K562 (cell line): ENCODE results near the gene KDM4C. TPM values are rescaled to one million over a fixed set of nuclear protein-coding genes. Genes with fewer than 3 reads are reported as not detected.

ENCODE experiments used
- ATAC-seq: fragments of 200-7000 bp; cut with Tn5 transposase; 3 replicates; pipeline ENCODE4 v1.9.1; 2020; ENCODE audit warnings: moderate library complexity
- BruUV-seq: library from RNA; stranded (reverse); fragments of 400-500 nt; replicated peaks from 2 replicates; lab custom pipeline; 2021; lab: Mats Ljungman, UMichigan
- CTCF ChIA-PET: fragments of 300-600 bp; formaldehyde crosslinking; extraction: SDS; loops from one replicate; lab custom pipeline; 2021; ENCODE audit warnings: low intra/inter-chr PET ratio; lab: Yijun Ruan, JAX
- POLR2A ChIA-PET: fragments of 300-600, 350-650 bp; sonication (Branson Sonifier 250); formaldehyde crosslinking; extraction: SDS; loops from one replicate; lab custom pipeline; 2021; ENCODE audit warnings: antibody characterized with exemption, inconsistent platforms; lab: Yijun Ruan, JAX
- DNase-seq, 4 experiments: peaks; one replicate each; pipeline versions ENCODE4 v3.0.0 to v3.0.0-alpha.2; 2011 to 2018; ENCODE audit warnings: low spot score in 3 of 4, mixed read lengths in 3 of 4; ENCODE audit errors: extremely low read depth in 1 of 4
- FAIRE-seq: peaks from 2 replicates; lab custom pipeline; 2011; peaks lifted over from hg19 to GRCh38; lab: Jason Lieb, UNC
- H2AFZ ChIP-seq: 2 replicates; pipeline ENCODE4 v1.6.0; 2011; ENCODE audit warnings: low read depth, low read length, control low read depth, inconsistent platforms
- H3K27ac ChIP-seq: fragments of 200-600 bp; 3 replicates; pipeline ENCODE4 v1.8.0; 2011; ENCODE audit warnings: low read depth, mild to moderate bottlenecking, control low read depth, inconsistent platforms, low read length, moderate library complexity, mixed read lengths; ENCODE audit errors: extremely low read depth
- H3K27me3 ChIP-seq, 2 experiments: fragments of 300-600 bp in 1 of 2; 2 replicates in 1 of 2; 3 replicates in 1 of 2; pipeline versions ENCODE4 v1.6.0 to v1.8.0; 2011; ENCODE audit warnings: inconsistent platforms in 2 of 2, low read length in 2 of 2, mild to moderate bottlenecking in 1 of 2, mixed read lengths in 1 of 2, moderate library complexity in 1 of 2; ENCODE audit not compliant: control insufficient read depth in 2 of 2, insufficient read depth in 2 of 2
- H3K36me3 ChIP-seq: fragments of 300-600 bp; 3 replicates; pipeline ENCODE4 v1.8.0; 2011; ENCODE audit warnings: mild to moderate bottlenecking, low read length, inconsistent platforms; ENCODE audit not compliant: control insufficient read depth, insufficient read depth
- H3K4me1 ChIP-seq, 2 experiments: fragments of 200-600 bp in 1 of 2; replicated peaks in 1 of 2; 2 replicates in 1 of 2; 3 replicates in 1 of 2; pipeline versions ENCODE4 v1.5.1 to v1.8.0; 2011; ENCODE audit warnings: inconsistent platforms in 2 of 2, low read length in 2 of 2, mild to moderate bottlenecking in 1 of 2, mixed read lengths in 1 of 2, moderate library complexity in 1 of 2; ENCODE audit not compliant: control insufficient read depth in 2 of 2, insufficient read depth in 2 of 2
- H3K4me2 ChIP-seq: 2 replicates; pipeline ENCODE4 v1.6.1; 2011; ENCODE audit warnings: low read length, control low read depth, inconsistent platforms, mixed read lengths; ENCODE audit not compliant: insufficient read depth
- H3K4me3 ChIP-seq: fragments of 200-600 bp; sonication (generic), shearing (Covaris generic); 2 replicates; pipeline ENCODE4 v1.5.1; 2016; ENCODE audit warnings: control low read depth, inconsistent platforms
- H3K79me2 ChIP-seq: fragments of 200-600 bp; 3 replicates; pipeline ENCODE4 v1.8.0; 2011; ENCODE audit warnings: low read length, inconsistent platforms; ENCODE audit not compliant: control insufficient read depth, insufficient read depth
- H3K9ac ChIP-seq, 2 experiments: 2 replicates each; pipeline versions ENCODE4 v1.6.0 to v1.6.1; 2011; ENCODE audit warnings: low read depth in 2 of 2, low read length in 2 of 2, control low read depth in 1 of 2, inconsistent platforms in 1 of 2, mild to moderate bottlenecking in 1 of 2, mixed read lengths in 1 of 2; ENCODE audit not compliant: insufficient read depth in 1 of 2
- H3K9me1 ChIP-seq: one replicate; pipeline ENCODE4 v1.6.0; 2011; ENCODE audit warnings: inconsistent platforms, mild to moderate bottlenecking, low read length, moderate library complexity; ENCODE audit not compliant: control insufficient read depth, insufficient read depth
- H3K9me3 ChIP-seq: replicated peaks from 2 replicates; pipeline ENCODE4 v1.5.1; 2011; ENCODE audit warnings: low read depth, low read length, inconsistent platforms; ENCODE audit not compliant: control insufficient read depth, insufficient read depth
- H4K20me1 ChIP-seq: replicated peaks from 2 replicates; pipeline ENCODE4 v1.6.1; 2011; ENCODE audit warnings: low read length, inconsistent platforms, mixed read lengths; ENCODE audit not compliant: control insufficient read depth, insufficient read depth
- ATF7 ChIP-seq: fragments of 450-650 bp; IDR thresholded peaks from 2 replicates; pipeline ENCODE4 v1.7.1; 2014; ENCODE audit warnings: mild to moderate bottlenecking, moderate library complexity
- EP400 ChIP-seq: fragments of 450-650 bp; IDR thresholded peaks from 2 replicates; pipeline ENCODE4 v1.6.1; 2017; ENCODE audit warnings: antibody characterized with exemption, mild to moderate bottlenecking, moderate library complexity
- FOS ChIP-seq: IDR thresholded peaks from 3 replicates; pipeline ENCODE4 v1.6.1; 2011; ENCODE audit not compliant: insufficient read length; ENCODE audit errors: extremely low read depth
- KDM2B ChIP-seq: fragments of 250-450 bp; sonication (Bioruptor Pico); IDR thresholded peaks from 2 replicates; pipeline ENCODE4 v1.8.0; 2021; ENCODE audit warnings: mild to moderate bottlenecking, moderate library complexity
- LARP7 ChIP-seq: fragments of 450-650 bp; IDR thresholded peaks from 2 replicates; pipeline ENCODE4 v1.6.1; 2016
- RB1 ChIP-seq: fragments of 450-650 bp; IDR thresholded peaks from 2 replicates; pipeline ENCODE4 v1.6.1; 2017; ENCODE audit warnings: low read depth, mild to moderate bottlenecking
- STAT5A ChIP-seq: IDR thresholded peaks from 2 replicates; pipeline ENCODE4 v1.6.1; 2012; ENCODE audit warnings: low read length, inconsistent platforms, borderline replicate concordance
- ZNF23 ChIP-seq: fragments of 250-450 bp; sonication (Bioruptor Pico); IDR thresholded peaks from 2 replicates; pipeline ENCODE4 v1.4.0; 2020; ENCODE audit warnings: mild to moderate bottlenecking
- WGBS: fragments of 100-300 bp; shearing (Covaris generic); methylation state at CpG from one replicate; pipeline ENCODE4 v1.1.6; 2016; ENCODE audit warnings: low coverage, mixed read lengths; ENCODE audit not compliant: insufficient coverage; ENCODE audit errors: missing lambda C conversion rate; 5-methylcytosine and 5-hydroxymethylcytosine counted together
- in situ Hi-C: fragments of 300-500 bp; cut with MboI; formaldehyde crosslinking; loops from 4 replicates; pipeline ENCODE4 v1.15.0; 2018; ENCODE audit warnings: inconsistent platforms, mixed read lengths
- intact Hi-C: fragments of 100-400 bp; cut with micrococcal nuclease; formaldehyde crosslinking; loops from 2 replicates; pipeline ENCODE4 v1.14.2; 2022
- polyA plus RNA-seq, 8 experiments: library from polyadenylated mRNA; depleted of rRNA in 4 of 8; stranded (reverse) in 5 of 8; unstranded in 3 of 8; fragments of >200 nt; fragmentation: Nextera tagmentation in 2 of 8; fragmentation: Illumina TruSeq in 1 of 8; extraction: Ambion mirVana in 2 of 8; extraction: Trizol in 1 of 8; gene quantifications; 2 replicates each; pipeline versions ENCODE4 v1.2.1 to v1.2.3, GENCODE V29; 2011 to 2014; ENCODE audit warnings: inconsistent platforms in 1 of 8, missing spikeins in 1 of 8
- total RNA-seq, 7 experiments: library from RNA; depleted of rRNA in 6 of 7; stranded (reverse); fragments of >200 nt in 6 of 7; fragmentation: Illumina TruSeq in 2 of 7; extraction: Trizol in 2 of 7; gene quantifications; 2 replicates each; pipeline versions ENCODE4 v1.2.1 to v1.2.3, GENCODE V29; 2011 to 2021; ENCODE audit warnings: low replicate concordance in 1 of 7
- TF ChIP-seq, protein P1 (sequence below): fragments of 200-400 bp; formaldehyde crosslinking; IDR thresholded peaks from 2 replicates; pipeline ENCODE4 v1.6.1; 2017; ENCODE audit warnings: mild to moderate bottlenecking, low read depth, low read length, moderate library complexity
- TF ChIP-seq, protein P2 (sequence below): IDR thresholded peaks from 2 replicates; pipeline ENCODE4 v1.6.1; 2011; ENCODE audit not compliant: insufficient read length; ENCODE audit errors: extremely low read depth
- TF ChIP-seq, protein P3 (sequence below), 2 experiments: IDR thresholded peaks; 2 replicates each; pipeline ENCODE4 v1.6.1; 2012; ENCODE audit warnings: improper control_type of control experiment in 2 of 2, low read depth in 2 of 2, low read length in 2 of 2, borderline replicate concordance in 1 of 2
- TF ChIP-seq, protein P4 (sequence below): sonication (generic); formaldehyde crosslinking; IDR thresholded peaks from 2 replicates; pipeline ENCODE4 v1.9.0; 2022; ENCODE audit warnings: mild to moderate bottlenecking, missing genetic modification reagents

KDM4C gene
- total and polyA plus RNA-seq, 9 of the 15 experiments (the other 6 are each of a cell fraction or from before 2014, with no cell fraction given), result 5.4 to 17.0 (median 12.6) TPM

DNA sequence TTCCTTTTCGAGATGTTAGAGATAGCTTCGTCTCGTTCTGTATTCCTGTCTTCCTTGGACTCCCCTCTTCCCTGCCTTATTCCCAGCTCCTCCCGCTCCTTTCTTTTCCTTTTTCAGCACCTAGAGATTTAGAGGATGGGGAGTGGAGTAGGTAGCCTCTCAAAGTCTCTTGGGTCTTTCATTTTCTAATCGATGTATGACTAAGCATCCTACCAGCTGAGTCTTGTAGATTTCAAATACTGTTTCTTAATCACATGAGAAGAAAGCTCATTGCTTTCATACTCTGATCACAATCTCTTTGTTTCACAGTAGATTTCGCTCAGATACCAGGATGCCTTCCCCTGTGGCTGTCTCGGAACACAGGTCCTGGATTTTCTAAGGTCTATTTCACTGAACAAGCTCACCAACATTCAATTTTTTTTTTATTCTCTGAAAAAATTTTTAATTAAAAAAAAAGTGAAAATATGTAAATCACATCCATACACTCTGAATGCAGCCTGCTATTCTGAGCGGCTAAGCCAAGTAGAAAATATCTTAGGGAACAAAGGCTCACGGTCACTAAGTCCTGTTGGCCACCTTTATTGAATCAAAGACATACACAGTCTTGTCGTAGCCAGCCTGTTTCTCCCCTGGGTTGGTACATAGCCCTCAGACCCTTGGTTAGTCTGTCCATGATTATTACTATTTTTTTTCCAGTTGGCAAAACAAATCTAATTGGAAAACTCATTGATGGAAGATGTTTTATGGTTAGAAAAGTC lies 413.8 kb downstream of the KDM4C start:
- Histone ChIP-seq H2AFZ (no peak overlapping the region), H3K9me3 (no peaks in the 10 kb centered on the region), H3K79me2 (no peaks in the 10 kb centered on the region), H4K20me1 (no peaks in the 10 kb centered on the region), H3K27me3 (no peaks in the 10 kb centered on the region), H3K4me3 (no peak overlapping the region), H3K4me2 (no peak overlapping the region), H3K9ac (no peak overlapping the region), H3K27ac (no peak overlapping the region), H3K9me1 (no peaks in the 10 kb centered on the region), H3K4me1 (peaks cover 0 to 6% of the 10 kb centered on the region in 2 experiments; a peak in 3 of 5 replicates), H3K36me3 (no peaks in the 10 kb centered on the region)
- BruUV-seq, result no TSS peak
- DNase-seq (no peak), ATAC-seq (no peak), FAIRE-seq (no peak)
- in situ Hi-C loops (no loop called here), intact Hi-C loops (loop anchor here (5.0 kb wide), 1 partner anchor 119 kb away; no protein-coding TSS in a partner anchor)
- 92% methylated on average over 10 of the region's 10 CpGs for WGBS
- TF ChIP-seq, protein P1, sequence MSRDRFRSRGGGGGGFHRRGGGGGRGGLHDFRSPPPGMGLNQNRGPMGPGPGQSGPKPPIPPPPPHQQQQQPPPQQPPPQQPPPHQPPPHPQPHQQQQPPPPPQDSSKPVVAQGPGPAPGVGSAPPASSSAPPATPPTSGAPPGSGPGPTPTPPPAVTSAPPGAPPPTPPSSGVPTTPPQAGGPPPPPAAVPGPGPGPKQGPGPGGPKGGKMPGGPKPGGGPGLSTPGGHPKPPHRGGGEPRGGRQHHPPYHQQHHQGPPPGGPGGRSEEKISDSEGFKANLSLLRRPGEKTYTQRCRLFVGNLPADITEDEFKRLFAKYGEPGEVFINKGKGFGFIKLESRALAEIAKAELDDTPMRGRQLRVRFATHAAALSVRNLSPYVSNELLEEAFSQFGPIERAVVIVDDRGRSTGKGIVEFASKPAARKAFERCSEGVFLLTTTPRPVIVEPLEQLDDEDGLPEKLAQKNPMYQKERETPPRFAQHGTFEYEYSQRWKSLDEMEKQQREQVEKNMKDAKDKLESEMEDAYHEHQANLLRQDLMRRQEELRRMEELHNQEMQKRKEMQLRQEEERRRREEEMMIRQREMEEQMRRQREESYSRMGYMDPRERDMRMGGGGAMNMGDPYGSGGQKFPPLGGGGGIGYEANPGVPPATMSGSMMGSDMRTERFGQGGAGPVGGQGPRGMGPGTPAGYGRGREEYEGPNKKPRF, result no peak
- no peak for TF ChIP-seq ZNF23 (CRISPR knock-in tag)
- TF ChIP-seq ATF7, result no peak
- TF ChIP-seq, protein P2, sequence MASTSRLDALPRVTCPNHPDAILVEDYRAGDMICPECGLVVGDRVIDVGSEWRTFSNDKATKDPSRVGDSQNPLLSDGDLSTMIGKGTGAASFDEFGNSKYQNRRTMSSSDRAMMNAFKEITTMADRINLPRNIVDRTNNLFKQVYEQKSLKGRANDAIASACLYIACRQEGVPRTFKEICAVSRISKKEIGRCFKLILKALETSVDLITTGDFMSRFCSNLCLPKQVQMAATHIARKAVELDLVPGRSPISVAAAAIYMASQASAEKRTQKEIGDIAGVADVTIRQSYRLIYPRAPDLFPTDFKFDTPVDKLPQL, result no peak
- TF ChIP-seq LARP7, result no peak
- no peak for TF ChIP-seq RB1
- TF ChIP-seq KDM2B (CRISPR knock-in tag), result no peak
- TF ChIP-seq STAT5A, result no peak
- TF ChIP-seq, protein P3, sequence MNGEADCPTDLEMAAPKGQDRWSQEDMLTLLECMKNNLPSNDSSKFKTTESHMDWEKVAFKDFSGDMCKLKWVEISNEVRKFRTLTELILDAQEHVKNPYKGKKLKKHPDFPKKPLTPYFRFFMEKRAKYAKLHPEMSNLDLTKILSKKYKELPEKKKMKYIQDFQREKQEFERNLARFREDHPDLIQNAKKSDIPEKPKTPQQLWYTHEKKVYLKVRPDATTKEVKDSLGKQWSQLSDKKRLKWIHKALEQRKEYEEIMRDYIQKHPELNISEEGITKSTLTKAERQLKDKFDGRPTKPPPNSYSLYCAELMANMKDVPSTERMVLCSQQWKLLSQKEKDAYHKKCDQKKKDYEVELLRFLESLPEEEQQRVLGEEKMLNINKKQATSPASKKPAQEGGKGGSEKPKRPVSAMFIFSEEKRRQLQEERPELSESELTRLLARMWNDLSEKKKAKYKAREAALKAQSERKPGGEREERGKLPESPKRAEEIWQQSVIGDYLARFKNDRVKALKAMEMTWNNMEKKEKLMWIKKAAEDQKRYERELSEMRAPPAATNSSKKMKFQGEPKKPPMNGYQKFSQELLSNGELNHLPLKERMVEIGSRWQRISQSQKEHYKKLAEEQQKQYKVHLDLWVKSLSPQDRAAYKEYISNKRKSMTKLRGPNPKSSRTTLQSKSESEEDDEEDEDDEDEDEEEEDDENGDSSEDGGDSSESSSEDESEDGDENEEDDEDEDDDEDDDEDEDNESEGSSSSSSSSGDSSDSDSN (IDR thresholded peaks at IDR 0.05; ENCODE audit: borderline replicate concordance in 1 of 2, low read depth in 2 of 2, low read length in 2 of 2), result no peak
- TF ChIP-seq, protein P4, sequence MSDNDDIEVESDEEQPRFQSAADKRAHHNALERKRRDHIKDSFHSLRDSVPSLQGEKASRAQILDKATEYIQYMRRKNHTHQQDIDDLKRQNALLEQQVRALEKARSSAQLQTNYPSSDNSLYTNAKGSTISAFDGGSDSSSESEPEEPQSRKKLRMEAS, result no peak
- no peak for TF ChIP-seq EP400
- TF ChIP-seq FOS, result no peak
- ChIA-PET POLR2A (no interaction called here), CTCF (no interaction called here)
